ENCODE results near the gene BEST1.

GRCh38 chr11:61956191-61957020 is 6.3 kb downstream of the BEST1 start:
- TF ChIP-seq EZH2 (IDR thresholded peaks at IDR 0.05; ENCODE audit: borderline replicate concordance, low read depth, low read length, severe bottlenecking) (no peak), POLR2A (IDR thresholded peaks at IDR 0.05; ENCODE audit: low read depth, low read length) (no peak), CTCF (IDR thresholded peaks at IDR 0.05; ENCODE audit: extremely low read depth in 1 of 2, insufficient read depth in 1 of 2, low read depth in 1 of 2, low read length in 2 of 2) (no peak), FOS (IDR thresholded peaks at IDR 0.05; ENCODE audit: borderline replicate concordance, insufficient read depth, low read length) (no peak), POLR2AphosphoS5 (IDR thresholded peaks at IDR 0.05; ENCODE audit: insufficient read depth, low read depth, low read length) (no peak), JUN (IDR thresholded peaks at IDR 0.05; ENCODE audit: borderline replicate concordance, insufficient read depth, insufficient read length, low read depth) (no peak), MAX (IDR thresholded peaks at IDR 0.05; ENCODE audit: insufficient read depth, insufficient read length) (no peak), GATA2 (IDR thresholded peaks at IDR 0.05; ENCODE audit: insufficient read depth, insufficient read length, low read depth, low read length) (no peak)
